Effector memory CD4-positive, alpha-beta T cell (primary cell): ENCODE measurements around the gene TBRG1.
A peak's percentile ranks its signal among the peaks of the same experiment; 100 is the strongest.

Experiments
- DNase-seq, 3 donors: peaks; one replicate each; pipeline ENCODE4 v3.0.0-alpha.2; 2020
- H3K27ac ChIP-seq: 2 replicates; pipeline ENCODE4 v1.7.0; 2013; ENCODE audit warnings: mild to moderate bottlenecking, low read length, moderate library complexity; ENCODE audit not compliant: insufficient read depth, poor library complexity, severe bottlenecking
- H3K27me3 ChIP-seq: replicated peaks from 2 replicates; pipeline ENCODE4 v1.7.0; 2013; ENCODE audit warnings: mild to moderate bottlenecking, low read length; ENCODE audit not compliant: insufficient read depth, control insufficient read depth, poor library complexity, severe bottlenecking
- H3K36me3 ChIP-seq: 2 replicates; pipeline ENCODE4 v1.7.0; 2013; ENCODE audit warnings: mild to moderate bottlenecking, low read length, moderate library complexity; ENCODE audit not compliant: control insufficient read depth, insufficient read depth
- H3K4me1 ChIP-seq: 2 replicates; pipeline ENCODE4 v1.7.0; 2013; ENCODE audit warnings: low read length, mild to moderate bottlenecking; ENCODE audit not compliant: control insufficient read depth, insufficient read depth, poor library complexity, severe bottlenecking
- H3K4me3 ChIP-seq: 2 replicates; pipeline ENCODE4 v1.7.0; 2013; ENCODE audit warnings: low read length, low read depth, mild to moderate bottlenecking; ENCODE audit not compliant: insufficient read depth, poor library complexity, severe bottlenecking
- H3K9me3 ChIP-seq: 2 replicates; pipeline ENCODE4 v1.7.0; 2013; ENCODE audit warnings: mild to moderate bottlenecking, low read length, moderate library complexity; ENCODE audit not compliant: control insufficient read depth
- total RNA-seq, 3 donors: gene quantifications; one replicate each; lab custom pipeline; 2026; lab: John Stamatoyannopoulos, UW

TBRG1 gene, protein sequence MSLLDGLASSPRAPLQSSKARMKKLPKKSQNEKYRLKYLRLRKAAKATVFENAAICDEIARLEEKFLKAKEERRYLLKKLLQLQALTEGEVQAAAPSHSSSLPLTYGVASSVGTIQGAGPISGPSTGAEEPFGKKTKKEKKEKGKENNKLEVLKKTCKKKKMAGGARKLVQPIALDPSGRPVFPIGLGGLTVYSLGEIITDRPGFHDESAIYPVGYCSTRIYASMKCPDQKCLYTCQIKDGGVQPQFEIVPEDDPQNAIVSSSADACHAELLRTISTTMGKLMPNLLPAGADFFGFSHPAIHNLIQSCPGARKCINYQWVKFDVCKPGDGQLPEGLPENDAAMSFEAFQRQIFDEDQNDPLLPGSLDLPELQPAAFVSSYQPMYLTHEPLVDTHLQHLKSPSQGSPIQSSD
- total RNA-seq: 79.6 to 91.6 (median 83.0) reads per million in 3 donors

DNA sequence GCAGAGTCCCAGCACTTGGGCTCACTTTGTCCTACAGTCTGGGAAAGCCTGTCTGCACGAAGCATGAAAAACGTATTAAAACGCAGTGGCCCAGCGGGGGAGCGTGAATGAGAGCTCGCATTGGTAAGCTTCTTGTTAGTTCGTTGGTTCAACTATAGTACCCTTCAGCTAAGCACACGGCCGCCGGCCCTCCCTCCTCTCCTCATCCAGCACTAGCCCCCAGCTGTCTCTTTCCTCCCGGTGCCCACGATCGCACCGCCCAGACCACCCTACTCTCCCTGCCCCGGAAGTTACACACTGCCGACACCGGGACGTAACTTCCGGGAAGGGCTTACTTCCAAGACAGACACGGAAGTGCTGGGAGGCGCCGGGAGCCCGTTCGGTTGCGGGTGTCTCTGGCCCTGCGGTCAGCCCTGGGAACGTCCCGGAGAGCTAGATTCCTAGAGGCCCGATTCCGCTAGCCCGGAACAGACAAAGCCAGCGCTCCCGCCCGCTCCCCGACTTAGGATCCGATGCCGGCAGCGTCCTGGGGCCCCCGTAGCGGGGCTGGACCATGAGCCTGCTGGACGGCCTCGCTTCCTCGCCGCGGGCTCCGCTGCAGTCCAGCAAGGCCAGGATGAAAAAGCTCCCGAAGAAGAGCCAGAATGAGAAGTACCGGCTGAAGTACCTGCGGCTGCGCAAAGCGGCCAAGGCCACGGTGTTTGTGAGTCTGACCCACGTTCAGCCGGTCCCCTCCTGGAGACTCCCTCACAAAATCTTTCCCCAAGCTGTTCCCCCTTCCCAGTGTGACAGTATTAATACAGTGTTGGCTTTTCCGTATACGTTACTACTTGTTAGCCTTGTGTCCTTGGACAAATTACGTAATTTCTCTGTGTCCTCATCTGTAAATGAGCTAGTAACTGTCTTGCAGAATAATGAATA, at the start of gene TBRG1:
TSS of gene TBRG1 (plus strand) at position 334 of the 921 bp plus-strand sequence. CDS start at position 554, 220 bp downstream.
- peaks cover 24% of the 10 kb centered on the region for H3K36me3 ChIP-seq

DNA sequence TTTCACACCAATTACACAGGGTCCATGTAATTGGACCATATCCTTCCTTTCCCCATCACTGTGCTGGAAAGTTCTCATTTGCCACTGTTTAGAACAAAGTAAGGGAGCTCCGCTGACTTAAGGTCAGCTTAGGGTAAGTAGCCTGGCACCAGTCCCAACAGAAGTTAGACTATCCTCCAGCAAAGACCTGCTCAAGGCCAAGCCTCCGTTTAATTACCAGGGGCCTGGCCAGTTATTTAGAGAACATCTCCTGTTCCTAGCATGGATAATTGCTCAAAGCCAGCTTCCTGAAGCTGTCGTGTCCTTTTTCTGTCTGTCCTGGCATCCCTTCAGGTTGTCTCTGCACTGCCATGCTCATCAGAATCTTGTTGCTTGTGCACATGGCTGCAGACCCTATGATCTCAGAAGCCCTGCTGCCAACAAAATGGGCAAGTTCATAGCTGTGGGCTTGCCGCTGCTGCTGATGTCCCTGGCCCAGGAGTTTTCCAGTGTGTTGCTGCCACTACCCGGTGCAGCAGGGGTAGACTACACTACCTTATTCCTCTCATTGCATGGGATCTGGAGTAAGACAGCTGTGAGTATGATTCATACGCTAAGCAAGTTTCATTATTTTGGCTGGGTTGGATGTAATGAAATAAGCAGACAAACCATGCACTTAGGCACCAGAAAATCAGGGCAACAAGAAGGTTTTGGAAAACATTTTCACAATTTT, 44.8 kb upstream of the TBRG1 start:
- Histone ChIP-seq H3K4me3 (no peak overlapping the region), H3K36me3 (no peaks in the 10 kb centered on the region), H3K9me3 (no peaks in the 10 kb centered on the region), H3K27ac (no peak overlapping the region), H3K4me1 (no peaks in the 10 kb centered on the region), H3K27me3 (no peaks in the 10 kb centered on the region)
- no peak for DNase-seq

More for the DNA sequence above, at the start of gene TBRG1:
- H3K27me3 ChIP-seq: no peaks in the 10 kb centered on the region
- H3K4me1 ChIP-seq: peaks cover 12% of the 10 kb centered on the region
- no peaks in the 10 kb centered on the region for H3K9me3 ChIP-seq
- DNase-seq: peak; percentile 75 to 86 (median 77)
- peak within 1 kb of the TSS; percentile 89 for H3K4me3 ChIP-seq
- H3K27ac ChIP-seq: peak within 1 kb of the TSS; percentile 90

DNA sequence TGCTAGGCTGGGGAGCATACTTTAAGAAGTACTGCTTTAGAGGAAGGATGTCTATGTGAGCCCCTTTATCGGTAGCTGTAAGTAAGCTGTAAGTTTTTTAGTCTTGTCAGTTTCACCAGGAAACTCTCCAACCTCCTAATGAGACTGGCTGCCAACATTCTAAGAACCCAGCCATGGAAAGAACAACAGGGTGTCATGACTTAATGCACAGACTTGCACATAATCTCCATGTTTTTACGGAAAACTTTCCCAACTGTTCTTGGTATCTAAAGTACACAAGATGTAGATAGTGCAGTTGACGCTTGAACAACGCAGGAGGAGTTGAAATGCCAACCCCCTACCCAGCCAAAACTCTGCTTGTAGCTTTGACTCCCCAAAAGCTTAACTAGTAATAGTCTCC, 43.9 kb upstream of the TBRG1 start:
- DNase-seq: no peak
- no peak overlapping the region for H3K4me3 ChIP-seq
- H3K27me3 ChIP-seq: no peaks in the 10 kb centered on the region
- H3K4me1 ChIP-seq: no peaks in the 10 kb centered on the region
- H3K9me3 ChIP-seq: no peaks in the 10 kb centered on the region
- H3K27ac ChIP-seq: no peak overlapping the region
- no peaks in the 10 kb centered on the region for H3K36me3 ChIP-seq

DNA sequence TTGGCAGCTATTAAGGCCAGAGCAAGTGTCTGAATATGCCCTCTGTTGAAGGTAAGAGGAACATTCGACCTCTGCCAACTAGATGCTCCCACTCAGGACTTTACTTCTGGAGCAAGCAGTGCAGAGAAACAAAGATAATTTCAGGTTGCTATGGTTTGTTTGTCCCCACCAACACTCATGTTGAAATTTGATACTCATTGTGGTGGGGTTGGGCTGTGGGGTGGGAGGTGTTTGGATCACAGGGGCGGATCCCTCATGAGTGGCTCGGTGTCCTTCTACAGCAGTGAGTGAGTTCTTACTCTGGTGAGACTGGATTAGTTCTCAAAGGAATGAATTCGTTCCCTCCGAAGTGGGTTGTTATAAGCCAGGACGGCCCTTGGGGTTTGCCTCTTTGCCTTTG, 40.8 kb upstream of the TBRG1 start:
- no peaks in the 10 kb centered on the region for H3K9me3 ChIP-seq
- H3K4me3 ChIP-seq: no peak overlapping the region
- H3K36me3 ChIP-seq: no peaks in the 10 kb centered on the region
- H3K27ac ChIP-seq: no peak overlapping the region
- H3K27me3 ChIP-seq: no peaks in the 10 kb centered on the region
- DNase-seq: no peak
- no peaks in the 10 kb centered on the region for H3K4me1 ChIP-seq

DNA sequence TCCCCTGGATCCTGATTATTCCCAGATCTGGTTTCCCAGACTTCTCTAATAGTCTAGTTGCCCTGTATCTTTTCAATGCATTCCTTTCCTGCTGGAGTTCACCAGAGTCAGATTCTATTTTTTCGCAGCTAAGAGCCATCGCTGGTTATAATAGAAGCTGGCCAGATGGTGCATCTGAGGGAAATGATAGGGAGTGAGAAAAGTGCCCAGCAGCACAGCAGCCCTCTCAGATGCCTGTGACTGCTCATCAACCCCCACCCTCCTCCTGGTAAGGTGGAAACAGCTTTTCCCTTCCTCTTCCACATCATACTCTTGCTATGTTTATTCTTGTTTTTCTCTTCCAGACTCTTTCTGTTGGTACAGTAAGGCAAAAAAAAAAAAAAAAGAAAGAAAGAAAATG, 40.1 kb upstream of the TBRG1 start:
- DNase-seq: no peak
- no peak overlapping the region for H3K27ac ChIP-seq
- H3K36me3 ChIP-seq: no peaks in the 10 kb centered on the region
- no peaks in the 10 kb centered on the region for H3K9me3 ChIP-seq
- H3K4me1 ChIP-seq: no peaks in the 10 kb centered on the region
- H3K27me3 ChIP-seq: no peaks in the 10 kb centered on the region
- H3K4me3 ChIP-seq: no peak overlapping the region

DNA sequence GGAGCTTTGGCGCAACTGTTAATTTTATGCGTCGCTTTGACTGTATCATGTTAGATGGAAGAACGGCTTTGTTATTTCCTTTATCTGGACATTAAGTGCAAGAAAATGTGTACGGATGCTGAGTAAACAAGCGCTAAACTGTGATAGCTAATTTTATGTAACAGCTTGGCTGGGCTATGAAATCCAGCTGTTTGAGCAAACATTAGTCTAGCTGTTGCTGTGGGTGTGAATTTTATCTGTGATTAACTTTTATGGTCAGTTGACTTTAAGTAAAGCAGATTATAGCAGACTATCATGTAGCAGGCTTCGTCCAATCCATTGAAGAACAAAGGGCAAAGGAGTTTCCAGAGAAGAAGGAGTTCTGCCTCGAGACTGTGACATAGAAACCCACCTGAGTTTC, 38.9 kb upstream of the TBRG1 start:
- Histone ChIP-seq H3K27ac (no peak overlapping the region), H3K27me3 (no peaks in the 10 kb centered on the region), H3K4me1 (no peaks in the 10 kb centered on the region), H3K9me3 (no peaks in the 10 kb centered on the region), H3K4me3 (no peak overlapping the region), H3K36me3 (no peaks in the 10 kb centered on the region)
- DNase-seq: no peak

DNA sequence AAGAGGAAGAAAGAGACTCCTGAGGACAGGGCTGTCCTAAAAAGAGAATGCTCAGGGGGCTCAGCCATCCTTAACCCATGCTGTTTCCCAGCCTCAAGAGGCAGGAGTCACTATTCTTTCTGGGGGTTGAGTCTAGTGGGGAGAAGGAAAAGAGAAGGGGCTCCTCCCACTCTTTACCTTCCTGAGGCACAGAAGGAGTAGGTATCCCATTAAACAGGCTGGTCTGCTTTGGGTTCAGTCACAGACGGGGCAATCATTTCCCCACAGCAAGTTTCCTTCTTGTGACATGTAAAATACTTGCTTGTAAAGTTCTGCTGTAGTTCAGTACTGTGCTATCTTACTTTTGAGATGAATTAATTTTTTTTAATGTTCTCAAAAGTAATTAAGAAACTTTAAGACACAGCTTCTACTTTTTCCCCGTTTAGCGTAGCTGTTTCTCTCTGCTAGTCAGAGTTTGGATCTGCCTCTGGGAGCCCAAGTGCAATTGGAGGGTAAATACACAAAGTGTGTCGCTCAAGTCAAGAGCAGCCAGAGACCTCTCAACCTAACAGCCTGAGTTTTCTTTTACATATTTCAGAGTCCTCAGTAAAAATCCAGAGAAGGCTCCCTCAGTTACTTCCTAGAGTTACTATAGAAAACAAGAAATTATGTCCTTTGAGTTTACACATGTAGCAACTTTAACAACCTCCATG, 37.8 kb upstream of the TBRG1 start:
- Histone ChIP-seq H3K9me3 (no peaks in the 10 kb centered on the region), H3K27ac (no peak overlapping the region), H3K4me3 (no peak overlapping the region), H3K4me1 (no peaks in the 10 kb centered on the region), H3K36me3 (no peaks in the 10 kb centered on the region), H3K27me3 (no peaks in the 10 kb centered on the region)
- no peak for DNase-seq

DNA sequence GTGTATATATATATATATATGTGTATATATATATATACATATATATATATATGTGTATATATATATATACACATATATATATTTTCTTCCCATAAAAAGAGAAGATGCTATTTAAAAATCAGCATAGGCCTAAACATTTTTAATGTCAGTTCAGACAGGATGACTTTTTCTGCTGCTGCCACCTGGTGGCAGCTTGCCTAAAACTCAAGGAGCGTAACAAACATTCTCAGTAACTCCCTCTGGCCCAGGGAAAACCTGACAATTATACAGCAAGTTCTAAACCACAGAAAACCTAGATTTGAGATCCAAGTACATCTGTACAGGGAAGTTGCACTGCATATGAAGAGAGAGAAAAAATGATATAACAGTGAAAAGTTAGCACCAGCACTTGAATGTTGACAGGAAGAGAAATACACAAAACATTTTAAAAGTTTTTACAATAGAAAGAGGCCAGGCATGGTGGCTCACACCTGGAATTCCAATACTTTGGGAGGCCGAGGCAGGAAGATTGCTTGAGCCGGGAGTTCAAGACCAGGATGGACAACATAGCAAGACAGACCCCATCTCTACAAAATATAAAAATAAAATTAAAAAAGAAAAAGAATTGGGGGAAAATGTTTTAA, 36.3 kb upstream of the TBRG1 start:
- Histone ChIP-seq H3K4me1 (no peaks in the 10 kb centered on the region), H3K27me3 (no peaks in the 10 kb centered on the region), H3K27ac (no peak overlapping the region), H3K36me3 (no peaks in the 10 kb centered on the region), H3K4me3 (no peak overlapping the region), H3K9me3 (no peaks in the 10 kb centered on the region)
- DNase-seq: peak in 1 of 3 donors; percentile 10

DNA sequence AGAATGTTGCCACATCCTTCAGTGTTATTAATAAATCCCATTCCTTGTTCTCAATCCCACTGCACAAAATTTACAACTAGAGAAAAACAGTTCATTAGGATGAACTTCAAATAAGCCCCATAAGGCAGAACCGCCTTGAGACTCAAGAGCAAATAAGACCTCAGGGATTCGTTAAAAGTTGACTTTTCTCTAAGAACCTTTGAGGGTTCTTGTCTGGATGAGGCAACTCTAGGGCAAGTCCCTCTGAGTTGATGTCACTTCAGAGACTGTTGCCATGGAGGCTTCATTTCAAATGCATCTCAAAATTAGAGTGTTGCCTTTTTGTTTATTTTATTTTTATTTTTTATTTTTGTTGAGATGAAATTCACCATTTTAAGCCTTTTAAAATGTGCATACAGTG, 31.2 kb upstream of the TBRG1 start:
- no peak for DNase-seq
- H3K27ac ChIP-seq: no peak overlapping the region
- H3K9me3 ChIP-seq: no peaks in the 10 kb centered on the region
- H3K4me3 ChIP-seq: no peak overlapping the region
- no peaks in the 10 kb centered on the region for H3K27me3 ChIP-seq
- H3K4me1 ChIP-seq: no peaks in the 10 kb centered on the region
- H3K36me3 ChIP-seq: no peaks in the 10 kb centered on the region
